NCI-H1417 (cell line): Measurements from ENCODE around the gene FN3K.
A peak's percentile ranks its signal among the peaks of the same experiment; 100 is the strongest.

ENCODE experiments used
- DNase-seq, 3 experiments: peaks; one replicate each; lab custom pipeline; 2025; lab: John Stamatoyannopoulos, UW

FN3K gene

GRCh38 chr17:82703935-82704865 is 31.2 kb upstream of the FN3K start:
- DNase-seq, result no peak

- no peak for DNase-seq
Observed at GRCh38 chr17:82704886-82705285, 30.5 kb upstream of the FN3K start.

GRCh38 chr17:82705756-82706155 is 29.7 kb upstream of the FN3K start:
- DNase-seq, result no peak

GRCh38 chr17:82709024-82709675 is 26.3 kb upstream of the FN3K start:
- no peak for DNase-seq

DNA sequence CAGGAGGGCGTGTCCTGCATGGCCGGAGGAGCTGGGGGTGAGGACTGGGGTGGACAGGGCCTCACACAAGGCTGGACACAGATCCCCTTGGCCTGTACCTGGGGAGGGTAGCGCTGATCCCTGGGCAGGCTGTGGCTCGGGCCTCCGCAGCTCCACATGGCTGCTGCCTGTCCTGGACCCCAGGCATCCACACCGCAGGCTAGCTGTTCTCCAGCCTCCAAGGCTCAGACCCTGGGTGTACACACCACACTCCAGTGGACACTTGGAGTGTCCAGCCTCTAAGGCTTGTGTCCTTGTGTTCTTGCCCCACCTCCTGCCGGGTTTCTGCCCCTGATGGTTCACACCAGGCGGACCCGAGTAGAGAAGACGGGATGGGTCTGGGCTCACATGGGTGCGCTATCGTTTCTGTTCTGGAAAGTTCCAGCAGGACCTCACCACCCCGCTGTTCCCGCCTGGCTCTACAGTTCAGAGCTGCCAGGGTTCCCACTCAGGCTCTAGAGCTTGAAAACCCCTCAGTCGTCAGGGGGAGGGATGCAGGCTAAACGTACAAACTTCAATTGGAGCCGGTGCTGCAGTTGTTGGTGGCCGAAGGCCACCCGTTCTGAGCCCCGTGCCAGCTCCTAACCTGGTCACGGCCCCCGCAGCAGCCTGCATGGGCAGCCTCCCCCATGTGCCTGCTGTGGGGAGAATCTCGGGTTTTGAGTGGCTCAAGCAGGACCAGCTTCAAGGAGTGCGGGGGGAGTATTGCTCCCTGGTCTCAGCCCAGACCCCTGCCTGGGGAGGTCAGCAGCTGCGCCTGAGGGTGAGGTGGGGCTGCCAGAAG is 25.5 kb upstream of the FN3K start:
- no peak for DNase-seq

DNA sequence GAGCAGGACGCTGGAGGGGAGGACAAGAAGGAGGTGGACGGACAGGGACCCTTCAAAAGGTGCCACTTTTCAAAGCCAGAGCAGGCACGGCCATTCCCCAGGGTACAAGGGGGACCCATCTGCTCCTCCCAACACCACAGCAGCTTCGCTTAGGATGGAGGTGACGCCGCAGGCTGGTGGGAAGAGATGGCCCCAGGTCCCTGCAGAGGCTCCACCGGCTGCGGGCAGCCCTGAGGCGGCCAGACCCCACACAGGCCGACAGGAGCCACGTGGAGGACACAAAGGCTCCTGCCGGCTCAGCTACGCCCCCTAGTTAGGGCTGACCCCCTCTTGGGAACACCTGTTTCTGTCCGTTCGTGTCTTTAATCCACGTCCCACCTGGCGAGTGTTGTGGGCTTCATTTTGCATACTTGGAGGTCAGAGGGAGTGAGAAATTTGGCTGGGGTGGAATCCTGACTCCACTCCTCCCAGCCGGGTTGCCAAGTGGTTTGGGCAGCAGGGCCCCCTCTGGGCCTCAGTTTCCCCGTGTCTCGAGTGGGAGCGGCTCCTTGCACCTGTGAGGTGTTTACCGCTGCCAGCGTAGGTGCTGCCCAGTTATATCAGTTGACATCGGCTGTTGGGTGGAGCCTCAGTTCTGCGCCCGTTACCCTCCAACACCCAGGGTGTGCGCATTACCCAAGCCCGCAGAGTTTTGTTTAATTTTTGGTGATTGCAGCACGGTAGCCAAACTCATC is 24.7 kb upstream of the FN3K start:
- no peak for DNase-seq

DNA sequence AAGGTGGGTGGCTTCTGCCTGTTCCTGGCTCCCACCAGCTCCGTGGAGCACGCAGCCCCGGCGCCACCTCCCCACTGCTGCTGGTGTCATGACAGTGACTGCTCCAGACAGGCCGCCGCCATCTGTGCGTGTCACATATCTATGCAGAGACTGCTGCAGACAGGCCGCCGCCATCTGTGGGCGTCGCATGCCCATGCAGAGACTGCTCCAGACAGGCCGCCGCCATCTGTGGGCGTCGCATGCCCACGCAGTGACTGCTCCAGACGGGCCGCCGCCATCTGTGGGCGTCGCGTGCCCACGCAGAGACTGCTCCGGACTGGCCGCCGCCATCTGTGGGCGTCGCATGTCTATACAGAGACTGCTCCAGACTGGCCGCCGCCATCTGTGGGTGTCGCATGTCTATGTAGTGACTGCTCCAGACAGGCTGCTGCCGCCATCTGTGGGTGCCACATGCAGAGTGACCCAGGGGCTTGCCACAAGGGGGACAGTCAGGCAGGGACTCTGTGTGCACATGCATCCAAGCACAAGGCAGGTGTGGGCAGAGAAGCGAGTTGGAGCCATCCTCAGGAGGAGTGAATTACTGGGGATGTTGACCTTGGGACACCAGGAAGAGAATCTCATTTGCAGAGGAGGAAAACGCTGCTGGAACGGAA is 22.2 kb upstream of the FN3K start:
- no peak for DNase-seq

DNA sequence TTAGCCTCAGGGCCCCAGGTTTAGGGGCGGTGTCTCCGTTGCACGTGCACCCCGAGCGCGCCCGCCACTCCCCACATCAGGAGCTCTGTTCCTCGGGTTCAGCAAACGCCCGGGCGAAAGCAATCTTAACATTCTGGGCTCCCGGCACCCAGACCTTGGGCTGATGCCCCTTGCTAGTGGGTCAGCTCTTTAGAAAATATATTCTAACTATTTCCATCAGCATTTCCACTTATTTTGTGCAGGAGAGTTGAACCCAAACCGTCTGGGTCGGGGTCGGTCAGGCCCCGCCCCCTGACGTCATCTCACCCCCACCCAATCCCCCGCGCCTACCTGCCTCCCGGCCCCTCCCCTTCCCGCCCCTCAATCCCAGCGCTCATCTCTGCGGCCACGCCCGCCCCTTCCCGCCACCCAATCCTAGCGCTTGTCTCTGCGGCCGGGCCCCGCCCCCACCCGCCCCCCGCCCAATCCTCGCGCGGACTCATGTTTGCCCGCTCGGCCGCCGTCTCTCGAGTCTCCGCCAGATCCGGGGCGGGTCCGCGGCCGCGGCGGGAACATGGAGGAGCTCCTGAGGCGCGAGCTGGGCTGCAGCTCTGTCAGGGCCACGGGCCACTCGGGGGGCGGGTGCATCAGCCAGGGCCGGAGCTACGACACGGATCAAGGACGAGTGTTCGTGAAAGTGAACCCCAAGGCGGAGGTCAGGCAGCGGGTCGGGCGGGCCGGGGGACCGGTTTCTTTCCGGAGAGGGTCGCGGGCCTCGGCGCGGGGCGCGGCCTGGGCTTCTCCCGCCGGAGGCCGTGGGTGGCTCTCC is 19.0 kb upstream of the FN3K start, which contains the start of gene FN3KRP:
TSS of gene FN3KRP (plus strand) at position 504 of the 808 bp plus-strand sequence. CDS start at position 554, 50 bp downstream.
- DNase-seq, result peak; percentile 94 to 97 (median 95)

- DNase-seq, result peak; percentile 5 to 15 (median 11)
Observed at GRCh38 chr17:82718986-82719685, 16.3 kb upstream of the FN3K start.

DNA sequence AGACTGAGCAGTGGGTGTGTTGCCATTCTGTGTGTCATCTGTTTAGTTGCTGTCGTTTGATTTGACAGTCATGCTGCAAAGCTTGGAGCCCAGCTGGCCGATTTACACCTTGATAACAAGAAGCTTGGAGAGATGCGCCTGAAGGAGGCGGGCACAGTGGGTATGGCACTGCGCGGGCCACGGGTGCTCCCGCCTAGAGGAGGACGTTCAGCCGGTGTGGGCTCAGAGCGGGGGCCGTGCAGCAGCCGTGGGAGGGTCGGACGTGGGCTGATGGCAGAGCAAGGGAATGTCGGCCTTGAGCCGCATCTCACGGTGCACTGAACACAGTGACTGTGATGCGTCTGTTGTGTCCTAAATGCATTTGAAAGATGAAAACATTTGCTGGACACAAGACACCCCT is 15.2 kb upstream of the FN3K start:
- DNase-seq, result no peak

DNA sequence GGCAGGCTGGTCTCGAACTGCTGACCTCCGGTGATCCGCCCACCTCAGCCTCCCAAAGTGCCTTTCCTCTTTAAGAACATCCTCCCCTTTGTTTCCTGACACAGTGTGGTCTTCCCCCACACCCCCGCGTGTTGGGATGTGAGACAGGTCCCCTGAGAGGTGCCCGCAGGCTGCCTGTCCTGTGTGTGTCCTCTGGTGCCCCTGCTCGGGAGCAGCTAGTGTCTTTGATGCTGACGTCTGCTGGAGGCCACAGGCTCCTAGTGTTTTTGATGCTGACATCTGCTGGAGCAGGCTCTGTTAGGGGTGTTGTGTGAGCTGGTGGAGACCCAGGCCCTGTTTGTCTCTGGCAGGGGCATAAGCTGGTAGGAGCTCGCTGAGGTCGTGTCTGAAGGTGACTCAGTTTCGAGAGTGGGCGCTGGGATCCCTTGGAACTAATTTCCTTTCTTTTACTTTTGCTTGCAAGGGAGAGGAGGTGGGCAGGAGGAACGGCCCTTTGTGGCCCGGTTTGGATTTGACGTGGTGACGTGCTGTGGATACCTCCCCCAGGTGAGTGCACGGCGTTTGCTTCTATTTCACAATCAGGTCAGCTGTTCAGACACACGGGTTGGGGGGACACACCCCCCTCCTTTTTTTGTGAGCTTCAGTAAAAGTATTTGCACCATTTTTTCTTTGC is 12.9 kb upstream of the FN3K start:
- DNase-seq, result no peak

DNA sequence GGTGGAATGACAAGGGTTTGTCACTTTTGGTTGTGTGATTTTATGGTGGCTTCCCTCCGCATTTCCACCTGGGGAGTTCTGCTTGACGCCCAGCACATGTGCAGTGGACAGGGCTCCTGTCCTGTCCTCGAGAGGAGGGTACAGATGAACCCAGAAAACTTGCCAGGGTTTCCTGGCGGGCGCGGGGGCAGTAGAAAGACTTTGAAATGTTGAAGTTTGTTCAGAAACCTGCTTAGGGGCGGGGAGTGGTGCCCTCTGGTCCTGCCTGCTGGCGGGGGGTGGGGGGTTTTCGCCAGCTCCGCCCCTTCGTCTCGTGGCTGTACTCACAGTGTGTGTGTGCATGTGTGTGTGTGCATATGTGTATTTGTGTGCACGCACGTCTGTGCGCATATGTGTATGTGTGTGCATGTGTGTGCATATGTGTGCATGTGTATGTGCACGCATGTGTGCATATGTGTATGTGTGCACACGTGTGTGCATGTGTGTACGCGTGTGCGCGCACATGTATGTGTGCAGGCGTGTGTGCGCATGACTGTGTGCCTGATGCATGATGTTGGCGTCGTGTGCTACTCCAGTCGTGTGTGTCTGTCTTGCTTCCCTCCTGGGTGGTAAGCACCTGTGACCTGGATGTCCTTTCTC is 12.1 kb upstream of the FN3K start:
- no peak for DNase-seq

DNA sequence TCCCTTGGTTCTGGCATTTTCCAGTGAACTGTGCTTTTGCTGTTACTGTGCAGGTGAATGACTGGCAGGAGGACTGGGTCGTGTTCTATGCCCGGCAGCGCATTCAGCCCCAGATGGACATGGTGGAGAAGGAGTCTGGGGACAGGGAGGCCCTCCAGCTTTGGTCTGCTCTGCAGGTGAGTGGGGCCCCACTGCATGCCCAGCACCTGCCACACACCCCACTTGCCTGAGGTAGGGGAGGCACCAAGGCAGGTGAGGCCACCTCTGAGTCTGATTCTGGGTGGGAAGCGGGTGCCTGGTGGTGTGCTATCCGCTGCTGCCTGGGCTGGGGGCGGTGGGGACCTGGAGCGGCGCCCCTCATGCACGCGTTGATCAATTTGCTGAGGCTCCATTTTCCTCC is 9.0 kb upstream of the FN3K start:
- no peak for DNase-seq

- no peak for DNase-seq
Observed at GRCh38 chr17:82729479-82730260, 5.7 kb upstream of the FN3K start.

DNA sequence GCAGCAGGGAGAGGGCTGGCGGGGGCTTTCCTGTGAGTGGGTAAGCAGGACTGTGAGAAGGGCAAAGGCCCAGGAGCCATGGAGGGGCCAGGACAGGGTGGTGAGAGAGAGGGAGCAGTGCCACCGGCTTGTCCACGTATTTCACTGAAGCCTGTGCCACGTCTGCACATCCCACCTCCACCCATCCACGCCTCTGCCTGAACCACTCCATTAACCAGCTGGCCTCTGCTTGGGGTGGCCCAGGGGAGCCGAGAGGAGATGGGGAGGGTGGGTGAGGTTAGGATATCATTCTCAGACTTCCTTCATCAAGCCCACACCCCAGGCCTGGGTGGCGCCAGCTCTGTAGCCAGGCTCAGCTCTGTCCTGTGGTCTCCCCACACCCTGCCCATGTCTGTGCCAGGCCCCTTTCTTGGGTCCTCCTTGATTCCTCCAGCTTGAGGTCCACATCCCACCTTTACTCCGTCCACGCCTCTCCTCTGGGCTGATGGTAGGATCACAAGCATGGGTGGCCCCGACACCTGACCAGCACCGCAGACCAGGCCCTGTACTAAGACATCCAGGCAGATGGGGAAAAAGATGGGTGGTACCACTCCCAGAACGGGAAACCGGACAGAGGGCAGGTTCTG is 3.2 kb upstream of the FN3K start:
- no peak for DNase-seq

GRCh38 chr17:82736511-82737185 is 1.2 kb downstream of the FN3K start:
- no peak for DNase-seq
